HUDEP-2 (cell line): ENCODE results near the gene PRRT2.
"Not testable (repeated sequence)": the region's sequence is repeated elsewhere in the genome, so short reads cannot be mapped to it uniquely, and the experiment has no call there.

Experiments
- DNase-seq, 76 experiments: peaks; one replicate each; lab custom pipeline; 2025; ENCODE audit not compliant: unreplicated experiment in 76 of 76; lab: John Stamatoyannopoulos, UW

Gene PRRT2

GRCh38 chr16:29790183-29790948 is 21.6 kb upstream of the PRRT2 start, which contains the start of gene KIF22:
Gene KIF22 (plus strand): TSS chr16:29790751. CDS start chr16:29790760, 9 bp downstream.
- DNase-seq = peak; percentile 69 to 99 (median 98)

GRCh38 chr16:29790949-29791844 is 20.8 kb upstream of the PRRT2 start:
- peak in 3 of 76 experiments; percentile 24 to 67 (median 51) for DNase-seq

- no peak for DNase-seq
Measured at GRCh38 chr16:29791845-29792807, 19.9 kb upstream of the PRRT2 start.

DNA sequence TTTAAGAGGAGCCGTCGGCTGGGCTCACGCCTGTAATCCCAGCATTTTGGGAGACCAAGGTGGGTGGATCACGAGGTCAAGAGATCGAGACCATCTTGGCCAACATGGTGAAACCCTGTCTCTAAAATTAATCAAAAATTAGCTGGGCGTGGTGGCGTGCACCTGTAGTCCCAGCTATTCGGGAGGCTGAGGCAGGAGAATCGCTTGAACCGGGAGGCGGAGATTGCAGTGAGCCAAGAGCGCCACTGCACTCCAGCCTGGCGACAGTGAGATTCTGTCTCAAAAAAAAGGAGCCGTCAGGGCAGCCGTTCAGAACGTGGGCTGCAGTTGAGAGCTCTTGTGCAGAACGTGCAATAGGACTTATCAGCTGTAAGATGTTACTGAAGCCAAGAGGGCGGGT is 18.8 kb upstream of the PRRT2 start:
- not testable (repeated sequence) for DNase-seq

- DNase-seq = no peak
Measured at GRCh38 chr16:29794231-29794710, 17.7 kb upstream of the PRRT2 start.

DNA sequence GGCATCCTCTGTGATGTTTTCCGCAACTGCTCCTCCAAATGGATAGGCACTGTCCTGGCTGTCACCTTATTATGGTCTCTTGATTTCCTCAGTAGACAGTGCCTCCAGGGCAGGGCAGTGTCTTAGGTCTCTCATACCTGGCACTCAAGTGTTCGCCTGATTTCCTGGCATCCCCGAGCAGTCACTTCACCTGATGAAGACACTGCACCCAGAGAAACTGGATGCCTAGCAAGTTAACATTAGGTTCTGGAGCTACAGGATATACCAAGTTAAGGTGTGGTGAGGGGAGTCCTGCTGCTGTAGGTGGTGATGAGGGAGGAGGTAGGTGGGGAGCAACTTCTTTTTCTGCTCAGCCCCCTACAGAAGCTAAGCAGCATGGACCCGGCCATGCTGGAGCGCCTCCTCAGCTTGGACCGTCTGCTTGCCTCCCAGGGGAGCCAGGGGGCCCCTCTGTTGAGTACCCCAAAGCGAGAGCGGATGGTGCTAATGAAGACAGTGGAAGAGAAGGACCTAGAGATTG is 9.5 kb upstream of the PRRT2 start:
- DNase-seq = no peak

- no peak for DNase-seq
Measured at GRCh38 chr16:29804020-29804419, 8.0 kb upstream of the PRRT2 start.

- peak in 8 of 76 experiments; percentile 12 to 53 (median 35) for DNase-seq
Measured at GRCh38 chr16:29804455-29805231, 7.3 kb upstream of the PRRT2 start.

DNA sequence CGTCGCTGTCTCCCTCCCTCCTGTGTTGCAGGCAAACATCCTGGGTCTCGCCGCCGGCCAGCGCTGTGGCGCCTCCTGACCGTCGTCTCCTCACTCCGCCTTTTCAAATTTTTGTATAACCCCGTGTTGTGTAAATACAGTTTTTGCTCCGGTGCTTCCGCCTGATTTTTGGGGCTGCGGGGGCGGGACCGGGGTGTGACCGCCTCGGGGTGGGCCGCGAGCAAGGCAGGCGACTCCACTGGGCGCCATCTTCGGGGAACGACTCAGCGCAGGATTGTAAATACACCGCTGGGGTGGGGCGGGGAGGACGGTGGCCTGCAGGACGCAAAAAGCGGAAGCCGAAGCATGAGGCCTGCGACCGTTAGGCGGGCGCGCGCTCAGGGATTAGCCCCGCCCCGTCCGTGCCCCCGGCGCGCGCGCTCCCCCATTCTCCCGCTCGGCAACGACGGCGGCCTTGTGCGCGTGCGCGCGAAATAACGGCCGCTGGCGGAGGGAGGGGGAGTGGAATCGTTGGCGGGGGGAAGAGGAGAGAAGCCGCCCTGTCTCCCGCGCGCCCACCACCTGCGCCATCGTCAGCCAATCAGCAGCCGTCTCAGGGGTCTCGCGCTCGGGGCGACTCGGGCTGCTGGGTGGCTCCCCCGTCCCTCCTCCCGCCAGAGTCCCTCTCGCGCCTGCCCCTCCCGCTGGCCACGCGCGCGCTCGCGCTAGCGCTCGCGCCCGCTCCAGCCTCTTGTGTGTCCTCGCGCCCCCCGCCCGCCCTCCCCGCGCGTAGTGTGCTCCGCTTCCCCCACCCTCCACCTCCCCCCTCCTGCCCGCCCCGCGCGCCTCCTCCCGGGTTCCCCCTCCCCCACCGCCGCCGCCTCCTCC is 6.5 kb upstream of the PRRT2 start:
- DNase-seq = peak in 75 of 76 experiments; percentile 39 to 97 (median 94)

- DNase-seq = peak in 24 of 76 experiments; percentile 20 to 90 (median 69)
Measured at GRCh38 chr16:29806099-29806579, 5.9 kb upstream of the PRRT2 start, which contains the start of gene MAZ. Gene MAZ (plus strand): TSS chr16:29806529. CDS start chr16:29806702, 173 bp downstream.

DNA sequence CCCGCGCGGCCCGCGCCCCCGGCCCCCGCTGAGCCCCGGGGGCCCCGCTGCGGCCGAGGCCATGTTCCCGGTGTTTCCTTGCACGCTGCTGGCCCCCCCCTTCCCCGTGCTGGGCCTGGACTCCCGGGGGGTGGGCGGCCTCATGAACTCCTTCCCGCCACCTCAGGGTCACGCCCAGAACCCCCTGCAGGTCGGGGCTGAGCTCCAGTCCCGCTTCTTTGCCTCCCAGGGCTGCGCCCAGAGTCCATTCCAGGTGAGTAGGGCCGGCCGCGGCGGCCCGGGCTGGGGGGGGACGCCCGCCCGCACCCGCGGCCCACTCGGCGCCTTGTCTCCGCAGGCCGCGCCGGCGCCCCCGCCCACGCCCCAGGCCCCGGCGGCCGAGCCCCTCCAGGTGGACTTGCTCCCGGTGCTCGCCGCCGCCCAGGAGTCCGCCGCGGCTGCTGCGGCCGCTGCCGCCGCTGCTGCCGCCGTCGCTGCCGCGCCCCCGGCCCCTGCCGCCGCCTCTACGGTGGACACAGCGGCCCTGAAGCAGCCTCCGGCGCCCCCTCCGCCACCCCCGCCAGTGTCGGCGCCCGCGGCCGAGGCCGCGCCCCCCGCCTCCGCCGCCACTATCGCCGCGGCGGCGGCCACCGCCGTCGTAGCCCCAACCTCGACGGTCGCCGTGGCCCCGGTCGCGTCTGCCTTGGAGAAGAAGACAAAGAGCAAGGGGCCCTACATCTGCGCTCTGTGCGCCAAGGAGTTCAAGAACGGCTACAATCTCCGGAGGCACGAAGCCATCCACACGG is 5.2 kb upstream of the PRRT2 start:
- DNase-seq = peak in 59 of 76 experiments; percentile 3 to 68 (median 47)

GRCh38 chr16:29807426-29808218 is 4.4 kb upstream of the PRRT2 start:
- peak in 75 of 76 experiments; percentile 42 to 96 (median 90) for DNase-seq

- DNase-seq = no peak
Measured at GRCh38 chr16:29808219-29808900, 3.6 kb upstream of the PRRT2 start.

DNA sequence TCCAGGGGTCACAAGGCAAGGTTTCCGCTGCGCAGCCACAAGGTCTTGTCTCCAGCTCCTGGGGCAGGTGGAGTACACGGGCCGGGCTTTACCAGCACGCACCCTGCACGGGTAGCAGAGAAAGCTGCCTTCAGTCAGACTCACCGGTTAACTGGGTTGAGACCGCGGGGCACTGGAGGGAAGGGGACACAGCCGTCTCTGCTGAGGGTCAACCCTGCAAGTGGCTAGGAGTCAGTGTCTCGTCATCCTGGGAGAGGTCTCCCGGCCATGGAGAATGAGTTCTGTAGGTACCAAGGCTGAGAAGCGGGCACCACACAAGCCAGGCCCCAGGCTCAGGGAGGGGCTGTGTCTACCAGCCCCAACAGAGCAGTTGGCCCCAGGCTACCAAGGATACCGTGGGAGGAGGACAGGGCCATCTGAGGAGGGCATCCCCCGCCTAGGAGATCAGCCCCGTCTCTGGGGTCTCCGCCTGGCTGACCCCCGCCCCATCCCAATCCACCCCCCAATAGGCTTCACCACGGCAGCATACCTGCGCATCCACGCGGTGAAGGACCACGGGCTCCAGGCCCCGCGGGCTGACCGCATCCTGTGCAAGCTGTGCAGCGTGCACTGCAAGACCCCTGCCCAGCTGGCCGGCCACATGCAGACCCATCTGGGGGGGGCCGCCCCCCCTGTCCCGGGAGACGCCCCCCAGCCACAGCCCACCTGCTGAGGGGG is 2.8 kb upstream of the PRRT2 start:
- no peak for DNase-seq
